SW 1271 (cell line): ENCODE measurements around the gene NDST1.

Experiments
- DNase-seq, 2 experiments: peaks; one replicate each; lab custom pipeline; 2025; lab: John Stamatoyannopoulos, UW

Gene NDST1

GRCh38 chr5:150523472-150524350 is 15.8 kb downstream of the NDST1 start:
- DNase-seq, result peak in 1 of 2 experiments; percentile 71

GRCh38 chr5:150525163-150525562 is 17.2 kb downstream of the NDST1 start:
- no peak for DNase-seq

- no peak for DNase-seq
These were observed 17.9 kb downstream of the NDST1 start for GRCh38 chr5:150525781-150526180.

GRCh38 chr5:150527038-150527437 is 19.1 kb downstream of the NDST1 start:
- DNase-seq, result no peak

- DNase-seq, result no peak
These were observed 19.9 kb downstream of the NDST1 start for GRCh38 chr5:150527808-150528207.

- DNase-seq, result no peak
These were observed 21.1 kb downstream of the NDST1 start for GRCh38 chr5:150528924-150529546.

- no peak for DNase-seq
These were observed 21.6 kb downstream of the NDST1 start for GRCh38 chr5:150529555-150529954.

- no peak for DNase-seq
These were observed 22.5 kb downstream of the NDST1 start for GRCh38 chr5:150530423-150530822.

GRCh38 chr5:150530951-150531588 is 23.1 kb downstream of the NDST1 start:
- DNase-seq, result no peak

GRCh38 chr5:150531686-150532085 is 23.8 kb downstream of the NDST1 start:
- DNase-seq, result no peak

GRCh38 chr5:150532151-150532550 is 24.2 kb downstream of the NDST1 start:
- no peak for DNase-seq

- no peak for DNase-seq
These were observed 25.1 kb downstream of the NDST1 start for GRCh38 chr5:150532996-150533395.

GRCh38 chr5:150534811-150535210 is 26.9 kb downstream of the NDST1 start:
- DNase-seq, result no peak

- DNase-seq, result no peak
These were observed 27.7 kb downstream of the NDST1 start for GRCh38 chr5:150535611-150536010.

- DNase-seq, result peak in 1 of 2 experiments; percentile 39
These were observed 30.3 kb downstream of the NDST1 start for GRCh38 chr5:150538007-150538917.

GRCh38 chr5:150539206-150539605 is 31.3 kb downstream of the NDST1 start:
- no peak for DNase-seq

- DNase-seq, result no peak
These were observed 32.1 kb downstream of the NDST1 start for GRCh38 chr5:150540042-150540441.

GRCh38 chr5:150540615-150541396 is 32.9 kb downstream of the NDST1 start:
- DNase-seq, result no peak

GRCh38 chr5:150541397-150541675 is 33.4 kb downstream of the NDST1 start:
- no peak for DNase-seq

- no peak for DNase-seq
These were observed 34.0 kb downstream of the NDST1 start for GRCh38 chr5:150541895-150542294.

- DNase-seq, result no peak
These were observed 35.1 kb downstream of the NDST1 start for GRCh38 chr5:150542933-150543445.
